GM12891 (cell line): ENCODE results near the gene SNTB2.

Experiments
- PAX5 ChIP-seq: IDR thresholded peaks from 2 replicates; pipeline ENCODE4 v1.6.1; 2011; ENCODE audit warnings: low read length, moderate library complexity, mild to moderate bottlenecking; ENCODE audit not compliant: insufficient read depth, severe bottlenecking
- POLR2A ChIP-seq: IDR thresholded peaks from 2 replicates; pipeline ENCODE4 v1.6.1; 2011; ENCODE audit warnings: low read depth, low read length, control low read depth
- POLR2AphosphoS5 ChIP-seq: IDR thresholded peaks from 2 replicates; pipeline ENCODE4 v1.6.1; 2011; ENCODE audit warnings: low read depth, low read length, control low read depth
- POU2F2 ChIP-seq: IDR thresholded peaks from 2 replicates; pipeline ENCODE4 v1.6.1; 2011; ENCODE audit warnings: low read depth, mild to moderate bottlenecking, control low read depth, low read length, moderate library complexity
- SPI1 ChIP-seq: IDR thresholded peaks from 2 replicates; pipeline ENCODE4 v1.6.1; 2011; ENCODE audit warnings: low read depth, low read length, control low read depth
- TAF1 ChIP-seq: IDR thresholded peaks from 2 replicates; pipeline ENCODE4 v1.6.1; 2011; ENCODE audit warnings: low read depth, low read length, control low read depth

DNA sequence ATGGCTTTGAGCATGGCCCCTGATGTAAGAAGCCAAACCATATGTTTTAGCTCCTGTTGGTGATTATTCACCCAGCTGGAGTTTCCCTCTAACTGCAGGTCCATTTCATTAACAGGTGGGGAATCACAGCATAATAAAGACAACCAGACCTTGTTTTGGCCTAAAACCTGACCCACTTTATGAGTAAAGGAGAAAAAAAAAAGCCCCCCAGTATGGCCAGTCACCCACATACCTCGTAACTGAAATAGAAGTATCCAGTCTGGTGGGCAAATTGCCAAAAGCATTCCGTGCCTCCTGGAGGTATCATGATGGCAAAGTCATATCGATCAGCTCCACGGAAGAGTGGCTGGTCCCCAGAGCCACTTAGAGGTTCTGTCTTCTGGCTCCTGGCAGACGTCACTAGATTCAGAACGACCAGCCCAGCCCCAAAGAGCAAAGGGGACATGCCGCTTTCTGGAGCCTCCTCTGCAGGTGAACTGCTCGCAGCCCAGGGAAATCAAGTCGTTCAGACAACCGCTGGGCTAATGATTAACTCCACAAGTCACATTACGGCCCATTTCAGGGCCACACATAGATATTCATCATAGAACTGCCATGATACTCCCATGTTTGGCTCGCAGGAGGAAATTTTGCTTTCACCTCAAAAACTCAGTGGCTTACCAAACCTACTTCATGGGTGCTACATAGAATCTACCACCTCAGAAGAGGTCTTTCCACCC, 164.5 kb downstream of the SNTB2 start, which contains the start of gene TMED6:
- TF ChIP-seq PAX5 (no peak), POLR2AphosphoS5 (no peak), POLR2A (no peak), SPI1 (no peak), TAF1 (no peak), POU2F2 (no peak)
